HG03045 (cell line): Measurements from ENCODE around the gene DCUN1D3.

Source experiments
- ATAC-seq: cut with Tn5 transposase; IDR thresholded peaks from one replicate; pipeline ENCODE4 v1.9.1; 2021; ENCODE audit warnings: mild to moderate bottlenecking, moderate library complexity; ENCODE audit not compliant: unreplicated experiment

DCUN1D3 gene

DNA sequence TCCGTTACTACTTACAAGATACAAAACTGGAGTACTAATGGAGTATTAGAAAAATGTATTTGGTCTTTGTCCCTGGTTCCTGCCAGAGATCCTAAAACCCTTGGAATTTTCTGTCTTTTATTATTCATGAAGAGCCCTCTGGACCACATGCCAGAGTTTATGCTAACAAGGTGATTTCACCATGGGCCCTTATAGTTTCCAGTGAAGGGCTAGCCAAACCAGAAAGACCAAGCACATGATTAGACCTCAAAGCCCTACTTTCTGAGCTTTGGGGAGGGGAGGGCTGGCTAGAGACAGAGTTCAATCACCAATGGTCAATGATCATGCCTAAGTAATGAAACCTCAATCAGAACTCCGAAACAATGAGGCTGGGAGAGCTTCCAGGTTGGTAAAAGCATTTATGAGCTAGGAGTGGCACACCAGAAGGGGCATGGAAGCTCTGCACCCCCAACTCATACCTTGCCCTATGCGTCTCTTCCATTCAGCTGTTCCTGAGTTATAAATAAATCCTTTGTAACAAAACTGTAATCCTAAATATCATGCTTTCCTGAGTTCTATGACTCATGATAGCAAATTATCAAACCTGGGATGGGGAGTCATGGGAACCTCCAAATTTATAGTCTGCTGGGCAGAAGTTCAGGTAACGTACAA is 10.4 kb downstream of the DCUN1D3 start:
- no peak for ATAC-seq

DNA sequence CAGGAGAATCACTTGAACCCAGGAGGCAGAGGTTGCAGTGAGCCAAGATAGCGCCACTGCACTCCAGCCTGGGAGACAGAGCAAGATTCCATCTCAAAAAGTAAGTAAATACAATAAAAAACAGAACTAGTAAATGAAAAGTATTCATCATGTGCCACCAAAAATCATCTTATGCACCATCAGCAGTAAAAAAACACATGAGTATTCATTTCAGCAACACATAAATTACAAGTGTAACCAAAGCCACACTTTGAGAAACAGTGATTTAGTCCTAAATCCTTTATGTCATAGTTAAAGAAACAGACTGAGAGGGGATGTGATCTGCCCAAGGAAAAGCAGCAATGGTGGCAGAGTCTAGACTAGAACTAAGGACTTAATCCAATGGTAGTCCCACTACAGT is 13.0 kb downstream of the DCUN1D3 start:
- ATAC-seq = no peak

DNA sequence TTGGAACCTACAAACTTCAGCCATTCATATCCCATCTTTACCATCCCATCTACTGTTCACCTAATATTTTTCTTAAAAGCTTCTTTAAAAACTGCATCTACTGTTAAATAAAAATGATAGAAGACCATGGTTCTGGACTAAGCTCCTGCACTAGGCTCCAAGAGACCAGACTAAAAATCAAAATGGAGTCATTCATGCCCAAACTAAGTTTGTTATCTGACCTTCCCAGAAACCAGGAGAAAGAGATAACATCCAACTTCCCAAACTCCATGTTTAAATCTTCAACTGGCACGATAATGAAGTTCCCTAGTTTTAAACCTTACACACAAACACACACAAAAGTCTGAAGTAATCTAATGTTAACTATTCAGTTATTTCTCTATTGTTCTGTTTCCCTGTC is 13.8 kb downstream of the DCUN1D3 start:
- no peak for ATAC-seq

DNA sequence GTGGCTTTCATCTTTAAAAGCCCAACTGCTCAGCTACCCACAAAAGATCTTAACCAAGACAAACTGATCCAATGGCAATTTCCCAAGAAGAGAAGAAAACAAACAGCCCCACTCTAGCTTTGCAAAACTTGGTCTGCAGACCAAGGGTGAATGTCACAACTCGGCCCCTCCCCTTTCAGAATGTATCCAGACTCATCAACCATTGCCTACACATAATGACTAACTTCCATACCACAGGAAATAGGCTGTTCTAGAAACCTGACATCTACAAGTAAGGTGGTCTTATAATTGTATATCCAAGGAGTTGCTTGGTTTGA is 16.0 kb downstream of the DCUN1D3 start:
- ATAC-seq = no peak

DNA sequence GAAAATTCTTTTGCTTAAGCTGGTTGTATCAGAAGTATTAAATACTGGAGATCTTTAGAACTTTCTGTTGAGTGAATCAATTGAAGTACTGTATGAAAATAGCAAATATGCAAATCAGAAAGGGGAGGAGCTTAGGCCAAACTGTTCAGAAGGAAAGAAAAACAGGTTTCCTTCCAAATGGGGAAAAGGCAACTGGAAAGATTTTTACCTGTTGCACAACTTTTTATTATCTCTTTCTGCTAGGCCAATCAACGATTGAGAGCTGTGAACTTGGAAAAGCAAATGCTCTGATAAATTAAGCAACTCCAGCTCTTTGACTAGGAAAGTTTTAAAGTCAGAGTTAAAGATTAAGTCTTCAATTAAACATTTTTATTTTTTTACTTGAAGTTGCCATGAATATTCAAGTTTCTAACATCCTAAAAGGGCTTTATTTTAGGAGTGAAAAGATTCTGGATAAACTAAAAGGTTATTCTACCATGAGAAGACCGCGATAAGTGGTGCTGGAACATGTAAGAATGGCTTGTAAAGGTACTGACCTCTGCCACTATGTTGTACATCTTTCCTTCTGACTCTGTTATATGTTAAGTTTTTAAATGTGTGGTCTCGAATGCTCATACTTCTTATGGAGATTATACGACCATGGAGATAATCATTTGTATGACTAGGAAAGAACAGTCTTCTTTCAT is 16.5 kb downstream of the DCUN1D3 start:
- ATAC-seq = no peak

DNA sequence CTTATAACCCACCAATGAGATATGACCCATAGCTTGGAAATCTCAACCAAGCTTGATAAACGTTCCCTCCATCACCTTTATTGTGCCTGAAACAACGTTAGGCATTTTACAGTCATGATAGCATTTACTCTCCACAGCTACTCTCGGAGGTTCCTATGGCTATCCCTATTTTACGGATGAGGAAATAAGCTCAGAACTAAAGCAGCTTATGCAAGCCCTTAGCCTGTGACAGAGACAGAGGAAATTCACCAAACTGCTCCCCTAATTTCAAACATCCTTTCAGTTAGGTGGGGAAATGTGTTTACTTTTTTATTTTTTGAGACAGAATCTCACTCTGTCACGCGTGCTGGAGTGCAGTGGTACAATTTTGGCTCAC is 18.7 kb downstream of the DCUN1D3 start:
- no peak for ATAC-seq

DNA sequence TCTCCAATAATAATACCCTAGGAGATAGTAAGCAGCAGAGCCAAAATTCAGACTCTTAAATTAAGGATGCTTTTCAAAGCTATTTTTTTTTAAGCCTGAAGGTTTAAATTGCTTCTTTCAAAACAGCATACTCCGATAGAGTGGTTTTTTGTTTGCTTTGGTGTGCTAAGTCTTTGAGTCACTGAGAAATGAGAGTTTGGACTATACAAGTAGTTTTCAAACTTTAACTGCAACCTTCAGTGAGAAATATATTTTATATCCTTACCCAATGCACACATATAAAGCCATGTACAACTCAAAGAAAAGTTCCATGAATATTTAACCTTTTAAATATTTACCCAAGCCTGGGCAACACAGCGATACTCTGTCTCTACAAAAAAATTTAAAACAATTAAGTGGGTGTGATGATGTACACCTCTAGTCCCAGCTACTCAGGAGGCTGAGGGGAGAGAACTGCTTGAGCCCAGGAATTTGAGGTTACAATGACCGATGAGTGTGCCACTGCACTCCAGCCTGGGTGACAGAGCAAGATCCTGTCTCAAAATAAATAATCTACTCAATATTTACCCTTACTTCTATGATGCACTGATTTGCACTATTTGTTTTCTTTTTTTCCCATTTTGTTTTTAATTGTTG is 19.2 kb downstream of the DCUN1D3 start:
- no peak for ATAC-seq

DNA sequence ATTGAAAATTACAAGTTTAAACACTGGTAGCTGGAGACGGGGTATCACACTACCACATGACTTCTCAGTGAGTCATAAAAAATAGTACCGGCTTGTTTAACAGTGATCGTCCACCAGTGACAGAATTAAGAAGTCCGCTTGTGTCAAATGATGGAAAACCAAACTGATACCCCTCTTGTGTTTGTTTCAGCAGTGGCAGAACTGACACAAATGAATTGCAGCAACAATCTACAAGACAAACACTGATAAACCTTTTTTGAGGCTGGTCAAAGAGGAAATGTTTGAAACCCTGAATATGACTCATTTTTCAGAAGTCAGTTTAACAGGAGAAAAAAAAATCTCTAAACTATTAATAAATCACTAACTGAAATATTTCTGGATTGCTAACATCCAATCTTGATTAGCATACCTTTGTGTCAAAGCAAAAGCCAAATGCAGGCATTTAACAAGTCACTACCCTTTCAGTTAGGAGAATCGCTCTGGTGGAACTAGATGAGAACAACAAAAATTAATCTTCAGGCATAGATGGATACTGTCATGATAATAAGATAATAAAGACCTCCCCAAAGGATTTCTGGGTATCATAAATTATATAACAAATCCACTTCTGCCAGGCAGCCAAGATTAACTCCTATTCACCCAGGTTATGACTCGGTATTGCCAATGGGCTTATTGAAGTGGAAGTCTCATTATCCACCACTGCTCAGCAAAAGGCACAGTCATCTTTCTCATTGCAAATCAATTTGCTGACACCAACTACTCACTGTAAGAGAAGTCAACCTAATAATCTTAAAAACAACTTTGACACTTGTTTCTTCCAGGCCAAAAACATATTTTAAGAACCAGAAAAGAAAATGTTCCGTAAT is 20.8 kb downstream of the DCUN1D3 start:
- no peak for ATAC-seq

DNA sequence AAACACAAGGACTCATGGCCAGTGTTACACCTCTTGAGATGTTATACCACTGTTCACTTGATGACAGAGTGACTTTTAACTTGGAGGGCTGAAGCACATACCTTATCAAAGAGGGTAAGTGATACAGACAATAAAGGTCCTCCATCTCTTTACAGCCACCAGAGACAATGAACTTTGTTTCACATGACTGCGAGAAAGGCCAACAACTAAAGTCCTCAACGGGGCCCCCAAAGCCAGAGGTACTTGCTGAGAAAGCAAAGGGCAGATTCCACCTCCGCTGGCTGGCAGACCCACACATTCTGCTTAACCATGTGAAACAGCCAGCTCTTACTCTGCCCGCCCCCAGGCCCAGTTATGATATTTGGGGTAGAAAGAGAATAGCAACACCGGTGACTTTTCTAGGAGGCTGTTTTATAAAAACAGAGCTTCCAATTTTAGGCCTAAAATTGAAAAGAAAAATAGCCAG is 21.4 kb downstream of the DCUN1D3 start:
- no peak for ATAC-seq

DNA sequence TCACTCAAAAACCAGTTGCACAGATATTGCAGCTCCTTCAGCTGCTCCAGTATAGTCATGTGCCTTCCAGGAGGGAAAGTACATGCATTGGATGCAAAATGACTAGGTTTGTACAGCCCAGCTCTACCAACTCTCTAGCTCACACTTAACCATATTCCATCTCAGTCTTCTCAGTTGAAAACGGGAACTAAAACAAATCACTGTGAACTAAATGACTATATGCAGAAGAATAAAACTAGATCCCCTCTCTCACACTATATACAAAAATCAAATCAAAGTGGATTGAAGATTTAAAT is 24.9 kb downstream of the DCUN1D3 start:
- no peak for ATAC-seq

DNA sequence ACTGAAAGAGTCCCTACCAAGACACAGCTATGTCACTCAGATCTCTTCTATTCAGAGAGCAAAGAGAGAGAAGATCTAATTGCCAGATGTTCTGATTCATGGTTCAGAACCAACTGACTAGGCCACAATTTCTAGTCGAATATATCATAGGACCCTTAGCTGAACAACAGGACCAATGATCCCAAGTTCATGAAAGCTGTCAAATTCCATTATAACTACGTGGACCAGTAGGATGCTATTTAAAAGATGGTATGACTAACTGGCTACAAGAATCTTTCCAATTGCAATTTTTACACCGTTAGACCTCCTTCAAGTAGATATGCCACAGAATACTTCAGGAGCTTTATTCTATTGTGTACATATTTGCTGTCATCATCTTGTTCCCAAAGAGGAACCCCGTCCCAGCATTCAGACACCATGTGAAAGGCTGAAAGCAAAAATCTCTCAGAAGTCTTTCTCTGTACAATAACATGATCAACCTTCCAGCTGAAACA is 26.0 kb downstream of the DCUN1D3 start:
- no peak for ATAC-seq

DNA sequence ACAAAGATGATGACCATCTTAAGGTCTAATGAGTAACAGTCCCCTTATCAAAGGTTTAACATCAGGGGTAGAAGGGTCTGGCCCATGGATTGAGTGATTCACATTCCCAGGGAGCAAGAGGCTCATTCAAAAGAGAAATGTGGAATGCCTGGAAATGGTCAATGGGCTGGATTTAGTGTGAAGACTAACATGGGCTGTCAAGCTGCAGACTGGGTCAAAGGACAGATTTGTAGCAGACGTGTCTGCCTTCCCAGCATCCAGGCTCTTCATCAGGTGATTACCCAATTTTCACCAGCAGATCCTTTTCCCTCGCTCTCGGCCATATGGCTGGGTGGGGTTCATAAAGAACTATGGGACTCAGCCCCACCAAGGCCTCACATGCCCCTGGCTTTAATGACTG is 26.8 kb downstream of the DCUN1D3 start:
- no peak for ATAC-seq

DNA sequence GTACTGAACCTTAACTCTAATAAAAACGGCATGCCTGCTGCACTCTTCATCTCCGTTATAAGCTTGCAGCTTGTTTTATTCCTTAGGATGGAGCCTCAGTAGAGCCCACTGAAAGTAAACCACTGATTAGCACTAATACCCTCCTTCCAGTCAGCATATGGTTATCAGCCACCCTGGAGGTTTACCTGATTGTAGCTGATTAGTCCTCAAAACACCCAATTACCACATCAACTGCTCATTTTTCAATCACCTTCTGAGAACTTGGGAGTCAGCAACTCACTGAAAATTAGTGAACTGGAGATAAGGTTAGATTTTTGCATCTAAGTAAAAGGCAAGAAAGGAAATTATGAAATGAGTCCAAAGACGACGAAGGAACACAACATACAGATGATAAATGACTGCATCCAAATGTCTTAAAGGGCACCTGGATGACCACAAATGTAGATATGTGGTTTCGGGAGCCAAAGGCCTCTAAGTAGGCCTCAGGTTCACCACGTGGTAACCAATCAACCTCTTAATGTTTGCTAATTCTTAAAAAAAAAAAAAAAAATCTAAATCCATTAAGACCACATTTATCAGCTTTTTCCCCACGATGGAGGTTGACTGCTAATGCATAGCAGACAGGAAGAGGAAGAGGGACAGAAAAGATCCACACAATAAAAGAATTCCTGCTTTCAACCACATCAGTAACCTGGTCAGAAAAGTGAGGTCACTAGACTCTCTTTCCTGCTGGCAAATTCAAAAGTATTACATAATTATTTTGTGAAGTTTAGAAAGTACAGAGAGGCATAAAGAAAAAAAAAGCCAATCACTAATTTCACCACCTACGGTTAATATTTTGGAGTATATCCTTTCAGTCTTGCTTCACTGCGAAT is 28.0 kb downstream of the DCUN1D3 start:
- no peak for ATAC-seq

DNA sequence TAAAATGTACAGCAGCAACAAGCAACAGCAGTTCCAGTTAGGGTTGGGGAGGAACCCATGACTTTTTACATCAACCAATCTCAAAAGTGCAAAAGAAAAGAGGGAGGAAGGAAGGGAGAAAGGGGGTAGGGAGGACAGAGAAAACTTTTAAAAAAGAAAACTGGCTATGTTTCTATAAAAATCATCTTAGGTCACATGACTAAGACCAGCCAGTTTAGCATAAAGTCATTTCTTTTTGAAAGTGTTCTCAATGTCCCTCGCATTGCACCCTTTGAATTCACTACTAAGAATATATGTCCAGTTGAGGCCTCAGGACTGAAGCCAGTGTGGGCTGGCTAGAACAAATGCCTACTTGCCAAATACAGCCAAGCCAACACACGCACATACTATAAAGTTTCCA is 28.9 kb downstream of the DCUN1D3 start:
- no peak for ATAC-seq

DNA sequence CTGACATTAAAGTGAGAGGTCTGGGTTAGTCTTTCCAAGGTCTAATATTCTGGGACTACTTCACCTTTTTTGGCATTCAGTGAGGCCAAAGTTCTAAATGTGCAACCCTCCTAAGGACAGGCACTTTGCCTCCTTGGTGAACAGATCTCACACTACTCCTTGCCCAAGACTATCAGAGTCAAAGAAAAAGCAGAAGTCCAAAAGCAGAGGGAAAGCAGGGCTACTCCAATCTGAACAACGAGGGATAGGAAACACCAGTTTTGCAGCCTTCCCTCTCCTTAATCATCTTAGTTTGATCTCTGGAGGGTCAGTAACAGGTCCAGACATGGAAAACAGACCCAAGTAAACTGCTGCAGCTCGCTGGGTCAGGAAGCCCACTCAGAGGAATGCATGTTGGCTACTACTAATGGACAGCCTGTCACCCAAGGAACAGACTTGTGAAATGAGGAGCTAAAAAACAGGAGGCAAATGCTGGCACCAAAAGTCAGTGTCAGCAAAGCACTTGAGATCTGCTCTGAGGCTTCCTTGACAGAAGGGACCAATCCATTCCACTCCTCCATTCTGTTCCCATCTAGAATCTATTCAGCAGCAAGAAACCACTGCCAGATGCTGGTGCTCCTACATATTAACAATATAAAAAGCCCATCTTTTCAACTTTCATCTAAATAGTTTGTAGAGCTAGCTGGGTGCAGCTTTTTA is 29.9 kb downstream of the DCUN1D3 start:
- ATAC-seq = no peak

DNA sequence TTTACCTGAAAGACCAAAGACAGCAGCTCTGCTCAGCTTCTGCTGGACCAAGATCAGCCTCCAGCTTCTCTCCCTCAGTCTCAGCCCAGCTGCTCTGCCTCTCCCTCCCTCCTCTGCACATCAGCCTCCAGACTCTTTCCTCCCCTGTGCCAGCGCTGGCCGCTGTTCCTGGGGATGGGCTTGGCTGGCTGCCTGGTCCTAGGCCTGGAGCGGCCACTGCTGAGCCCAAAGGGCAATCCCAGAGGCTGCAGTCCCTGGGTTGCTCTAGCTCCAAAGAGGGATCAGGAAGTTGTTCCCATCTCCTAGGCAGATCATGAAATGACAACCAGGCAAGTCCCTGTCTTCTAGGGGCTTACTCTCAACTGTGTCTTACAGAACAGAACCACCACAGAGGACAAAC is 31.3 kb downstream of the DCUN1D3 start:
- ATAC-seq = no peak

DNA sequence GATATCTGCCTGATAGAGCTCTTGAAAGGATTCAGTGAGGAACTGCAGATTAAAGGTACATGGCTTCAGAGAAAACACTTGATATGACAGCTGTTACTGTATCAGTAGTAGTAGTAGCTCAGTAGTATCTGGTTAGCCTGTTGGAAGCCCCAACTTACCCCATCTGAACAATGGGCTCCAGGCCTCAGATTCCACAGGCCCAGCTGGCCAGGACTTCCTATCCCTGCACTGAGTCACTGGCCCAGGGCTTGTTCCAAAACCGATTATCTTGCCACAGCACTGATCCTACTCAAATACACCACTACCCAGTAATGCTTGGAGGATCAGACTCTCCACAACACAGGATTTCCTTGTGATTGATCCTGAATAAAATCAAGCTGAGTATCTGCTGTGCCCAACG is 32.6 kb downstream of the DCUN1D3 start:
- no peak for ATAC-seq

DNA sequence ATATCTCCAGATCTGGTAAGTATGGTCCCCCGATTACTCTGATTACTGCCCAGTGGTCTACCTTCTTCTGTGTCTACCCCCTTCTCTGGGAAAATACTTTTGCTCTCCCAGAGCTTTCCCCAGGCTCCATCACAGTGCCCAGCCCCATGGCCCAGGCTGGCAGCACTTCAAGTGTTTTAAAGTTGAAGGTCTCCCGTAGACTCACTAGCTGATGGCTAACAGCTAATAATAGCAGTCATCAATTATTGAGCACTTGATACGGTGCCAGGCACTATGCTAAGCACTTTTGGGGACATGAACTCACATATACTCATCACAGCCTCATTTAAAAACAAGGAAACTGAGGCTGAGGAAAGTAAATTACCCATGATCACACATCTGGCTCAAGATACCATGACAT is 33.4 kb downstream of the DCUN1D3 start:
- no peak for ATAC-seq

DNA sequence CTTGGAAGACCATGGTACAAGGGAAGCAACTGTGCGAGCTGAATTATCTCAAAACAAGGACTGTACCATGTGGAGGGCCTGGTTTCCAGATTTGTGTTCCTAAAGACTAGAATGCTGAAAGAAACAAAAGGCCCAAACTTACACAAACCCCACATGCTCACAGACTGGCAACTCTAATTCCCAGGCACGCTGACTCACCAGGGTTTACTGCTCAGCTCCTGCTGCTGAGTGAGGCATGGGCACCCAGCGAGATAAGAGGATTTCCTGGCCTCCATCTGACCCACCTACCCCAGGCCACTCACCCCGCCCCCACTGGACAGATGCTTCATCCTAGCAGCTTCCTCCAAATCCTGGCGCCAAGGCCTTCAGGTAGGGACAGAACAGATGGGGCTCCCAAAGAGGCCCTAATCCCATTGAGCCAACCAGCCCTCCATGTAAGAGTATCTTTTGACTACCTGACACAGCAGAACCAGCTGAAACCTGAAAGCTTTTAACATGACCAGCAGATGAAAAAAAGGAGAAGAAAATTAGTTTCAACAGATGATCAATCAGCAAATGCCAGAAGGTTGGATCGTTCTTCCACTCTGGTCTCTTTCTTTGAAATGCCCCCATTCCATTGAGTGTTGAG is 33.9 kb downstream of the DCUN1D3 start:
- no peak for ATAC-seq
